ENCODE data around the gene GSTA1. TPM values are rescaled to one million over a fixed set of nuclear protein-coding genes. Genes with fewer than 3 reads are reported as not detected.
"Not testable (repeated sequence)": the region's sequence is repeated elsewhere in the genome, so short reads cannot be mapped to it uniquely, and the experiment has no call there.

GSTA1 gene
- total and polyA plus RNA-seq, 9 of the 15 experiments (the other 6 are each of a cell fraction or from before 2014, with no cell fraction given): 0.42 TPM; not detected in 8

GRCh38 chr6:52761673-52762491, 41.7 kb downstream of the GSTA1 start:
- H3K79me2 ChIP-seq (ENCODE audit: control insufficient read depth, insufficient read depth, low read length); H3K36me3 ChIP-seq (ENCODE audit: control insufficient read depth, insufficient read depth, low read length); FAIRE-seq; H3K27me3 ChIP-seq (ENCODE audit: control insufficient read depth in 2 of 2, insufficient read depth in 2 of 2, low read length in 2 of 2); H3K4me1 ChIP-seq (replicated peaks in 1 of 2; ENCODE audit: control insufficient read depth in 2 of 2, insufficient read depth in 2 of 2, low read length in 2 of 2); BruUV-seq (replicated peaks); H3K4me3 ChIP-seq; in situ Hi-C loops (cut with MboI); H3K9me3 ChIP-seq (replicated peaks; ENCODE audit: control insufficient read depth, insufficient read depth, low read depth, low read length); H3K27ac ChIP-seq (ENCODE audit: extremely low read depth, low read depth, low read length); POLR2A ChIA-PET; H3K9me1 ChIP-seq (ENCODE audit: control insufficient read depth, insufficient read depth, low read length); DNase-seq (ENCODE audit: extremely low read depth in 1 of 4, low spot score in 3 of 4); ATAC-seq; H3K4me2 ChIP-seq (ENCODE audit: insufficient read depth, low read length); H3K9ac ChIP-seq (ENCODE audit: insufficient read depth in 1 of 2, low read depth in 2 of 2, low read length in 2 of 2); H4K20me1 ChIP-seq (replicated peaks; ENCODE audit: control insufficient read depth, insufficient read depth, low read length); CTCF ChIA-PET (ENCODE audit: low intra/inter-chr PET ratio): not testable (repeated sequence)
- TF ChIP-seq, protein P1, sequence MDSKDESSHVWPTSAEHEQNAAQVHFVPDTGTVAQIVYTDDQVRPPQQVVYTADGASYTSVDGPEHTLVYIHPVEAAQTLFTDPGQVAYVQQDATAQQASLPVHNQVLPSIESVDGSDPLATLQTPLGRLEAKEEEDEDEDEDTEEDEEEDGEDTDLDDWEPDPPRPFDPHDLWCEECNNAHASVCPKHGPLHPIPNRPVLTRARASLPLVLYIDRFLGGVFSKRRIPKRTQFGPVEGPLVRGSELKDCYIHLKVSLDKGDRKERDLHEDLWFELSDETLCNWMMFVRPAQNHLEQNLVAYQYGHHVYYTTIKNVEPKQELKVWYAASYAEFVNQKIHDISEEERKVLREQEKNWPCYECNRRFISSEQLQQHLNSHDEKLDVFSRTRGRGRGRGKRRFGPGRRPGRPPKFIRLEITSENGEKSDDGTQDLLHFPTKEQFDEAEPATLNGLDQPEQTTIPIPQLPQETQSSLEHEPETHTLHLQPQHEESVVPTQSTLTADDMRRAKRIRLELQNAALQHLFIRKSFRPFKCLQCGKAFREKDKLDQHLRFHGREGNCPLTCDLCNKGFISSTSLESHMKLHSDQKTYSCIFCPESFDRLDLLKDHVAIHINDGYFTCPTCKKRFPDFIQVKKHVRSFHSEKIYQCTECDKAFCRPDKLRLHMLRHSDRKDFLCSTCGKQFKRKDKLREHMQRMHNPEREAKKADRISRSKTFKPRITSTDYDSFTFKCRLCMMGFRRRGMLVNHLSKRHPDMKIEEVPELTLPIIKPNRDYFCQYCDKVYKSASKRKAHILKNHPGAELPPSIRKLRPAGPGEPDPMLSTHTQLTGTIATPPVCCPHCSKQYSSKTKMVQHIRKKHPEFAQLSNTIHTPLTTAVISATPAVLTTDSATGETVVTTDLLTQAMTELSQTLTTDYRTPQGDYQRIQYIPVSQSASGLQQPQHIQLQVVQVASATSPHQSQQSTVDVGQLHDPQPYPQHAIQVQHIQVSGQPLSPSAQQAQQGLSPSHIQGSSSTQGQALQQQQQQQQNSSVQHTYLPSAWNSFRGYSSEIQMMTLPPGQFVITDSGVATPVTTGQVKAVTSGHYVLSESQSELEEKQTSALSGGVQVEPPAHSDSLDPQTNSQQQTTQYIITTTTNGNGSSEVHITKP (IDR thresholded peaks at IDR 0.05; ENCODE audit: partially characterized antibody): peak; percentile 20
- TF ChIP-seq SPI1 (IDR thresholded peaks at IDR 0.05; ENCODE audit: borderline replicate concordance, low read depth, low read length): peak; percentile 72; the same call in 1 of the 2 replicates
- TF ChIP-seq, protein P2, sequence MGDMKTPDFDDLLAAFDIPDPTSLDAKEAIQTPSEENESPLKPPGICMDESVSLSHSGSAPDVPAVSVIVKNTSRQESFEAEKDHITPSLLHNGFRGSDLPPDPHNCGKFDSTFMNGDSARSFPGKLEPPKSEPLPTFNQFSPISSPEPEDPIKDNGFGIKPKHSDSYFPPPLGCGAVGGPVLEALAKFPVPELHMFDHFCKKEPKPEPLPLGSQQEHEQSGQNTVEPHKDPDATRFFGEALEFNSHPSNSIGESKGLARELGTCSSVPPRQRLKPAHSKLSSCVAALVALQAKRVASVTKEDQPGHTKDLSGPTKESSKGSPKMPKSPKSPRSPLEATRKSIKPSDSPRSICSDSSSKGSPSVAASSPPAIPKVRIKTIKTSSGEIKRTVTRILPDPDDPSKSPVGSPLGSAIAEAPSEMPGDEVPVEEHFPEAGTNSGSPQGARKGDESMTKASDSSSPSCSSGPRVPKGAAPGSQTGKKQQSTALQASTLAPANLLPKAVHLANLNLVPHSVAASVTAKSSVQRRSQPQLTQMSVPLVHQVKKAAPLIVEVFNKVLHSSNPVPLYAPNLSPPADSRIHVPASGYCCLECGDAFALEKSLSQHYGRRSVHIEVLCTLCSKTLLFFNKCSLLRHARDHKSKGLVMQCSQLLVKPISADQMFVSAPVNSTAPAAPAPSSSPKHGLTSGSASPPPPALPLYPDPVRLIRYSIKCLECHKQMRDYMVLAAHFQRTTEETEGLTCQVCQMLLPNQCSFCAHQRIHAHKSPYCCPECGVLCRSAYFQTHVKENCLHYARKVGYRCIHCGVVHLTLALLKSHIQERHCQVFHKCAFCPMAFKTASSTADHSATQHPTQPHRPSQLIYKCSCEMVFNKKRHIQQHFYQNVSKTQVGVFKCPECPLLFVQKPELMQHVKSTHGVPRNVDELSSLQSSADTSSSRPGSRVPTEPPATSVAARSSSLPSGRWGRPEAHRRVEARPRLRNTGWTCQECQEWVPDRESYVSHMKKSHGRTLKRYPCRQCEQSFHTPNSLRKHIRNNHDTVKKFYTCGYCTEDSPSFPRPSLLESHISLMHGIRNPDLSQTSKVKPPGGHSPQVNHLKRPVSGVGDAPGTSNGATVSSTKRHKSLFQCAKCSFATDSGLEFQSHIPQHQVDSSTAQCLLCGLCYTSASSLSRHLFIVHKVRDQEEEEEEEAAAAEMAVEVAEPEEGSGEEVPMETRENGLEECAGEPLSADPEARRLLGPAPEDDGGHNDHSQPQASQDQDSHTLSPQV (IDR thresholded peaks at IDR 0.05): 0 out of 2 replicates have a peak, but pooled peaks have one; percentile 23
- peak overlapping the region; percentile 17; the same call in 1 of the 2 replicates for H2AFZ ChIP-seq (ENCODE audit: low read depth, low read length)
- intact Hi-C loops (cut with micrococcal nuclease): loop anchor here (2.0 kb wide), 1 partner anchor 37 kb away; no protein-coding TSS in a partner anchor
- 5% methylated on average over 2 of the region's 7 CpGs for WGBS (ENCODE audit: insufficient coverage, low coverage, missing lambda C conversion rate)

All from K562 (cell line).